OCI-LY7 (cell line): Measurements from ENCODE around the gene BSG. TPM values are rescaled to one million over a fixed set of nuclear protein-coding genes. Genes with fewer than 3 reads are reported as not detected.

Experiments
- BruUV-seq: library from RNA; stranded (reverse); fragments of 400-500 nt; replicated peaks from 2 replicates; lab custom pipeline; 2021; lab: Mats Ljungman, UMichigan
- CTCF ChIA-PET: fragments of 300-600 bp; sonication (Branson Sonifier 250); formaldehyde crosslinking; loops from one replicate; lab custom pipeline; 2022; ENCODE audit warnings: antibody characterized with exemption; ENCODE audit not compliant: unreplicated experiment; lab: Charles Lee
- POLR2A ChIA-PET: fragments of 300-600 bp; sonication (Branson Sonifier 250); formaldehyde crosslinking; loops from one replicate; lab custom pipeline; 2022; ENCODE audit warnings: antibody characterized with exemption; lab: Charles Lee
- DNase-seq: peaks from one replicate; pipeline ENCODE4 v3.0.0-alpha.2; 2015; ENCODE audit warnings: low spot score
- H2AFZ ChIP-seq: fragments of 200-600 bp; sonication (generic), shearing (Covaris generic); 2 replicates; pipeline ENCODE4 v1.6.1; 2014; ENCODE audit warnings: mild to moderate bottlenecking, antibody characterized with exemption, low read length, moderate library complexity
- H3K27ac ChIP-seq: fragments of 200-600 bp; sonication (generic); 2 replicates; pipeline ENCODE4 v1.5.1; 2014; ENCODE audit warnings: mixed run types, low read depth, mild to moderate bottlenecking, moderate library complexity, low read length, inconsistent platforms; ENCODE audit not compliant: poor library complexity, severe bottlenecking
- H3K36me3 ChIP-seq: fragments of 200-600 bp; sonication (generic); 2 replicates; pipeline ENCODE4 v1.6.1; 2014; ENCODE audit warnings: mild to moderate bottlenecking, antibody characterized with exemption, low read length, moderate library complexity, mixed read lengths; ENCODE audit not compliant: insufficient read depth
- H3K4me1 ChIP-seq: fragments of 200-600 bp; sonication (generic); 2 replicates; pipeline ENCODE4 v1.5.1; 2014; ENCODE audit warnings: mild to moderate bottlenecking, low read length; ENCODE audit not compliant: insufficient read depth, poor library complexity, severe bottlenecking
- H3K4me2 ChIP-seq: fragments of 200-600 bp; sonication (generic); 2 replicates; pipeline ENCODE4 v1.6.1; 2014; ENCODE audit warnings: mild to moderate bottlenecking, low read length
- H3K4me3 ChIP-seq: fragments of 200-600 bp; sonication (generic); 2 replicates; pipeline ENCODE4 v1.5.1; 2014; ENCODE audit warnings: mild to moderate bottlenecking, low read depth, low read length; ENCODE audit not compliant: poor library complexity, severe bottlenecking
- H3K79me2 ChIP-seq: fragments of 200-600 bp; sonication (generic); 2 replicates; pipeline ENCODE4 v1.6.1; 2016; ENCODE audit warnings: low read depth, mild to moderate bottlenecking, low read length, moderate library complexity, mixed read lengths; ENCODE audit not compliant: insufficient read depth
- H3K9me2 ChIP-seq: fragments of 200-600 bp; sonication (generic); 2 replicates; pipeline ENCODE4 v1.6.1; 2016; ENCODE audit warnings: mild to moderate bottlenecking, low read length, mixed read lengths; ENCODE audit not compliant: insufficient read depth
- H3K9me3 ChIP-seq: fragments of 200-600 bp; sonication (generic); 2 replicates; pipeline ENCODE4 v1.6.1; 2014; ENCODE audit warnings: mild to moderate bottlenecking, mixed run types, low read length, mixed read lengths
- H4K20me1 ChIP-seq: fragments of 200-600 bp; sonication (generic); 2 replicates; pipeline ENCODE4 v1.6.1; 2014; ENCODE audit warnings: mild to moderate bottlenecking, antibody characterized with exemption, low read length, moderate library complexity, mixed read lengths; ENCODE audit not compliant: insufficient read depth
- CTCF ChIP-seq: fragments of 200-600 bp; sonication (generic); conservative IDR thresholded peaks from 2 replicates; pipeline ENCODE4 v1.5.1; 2014; ENCODE audit warnings: mild to moderate bottlenecking, antibody characterized with exemption, low read length, moderate library complexity, mixed read lengths
- EZH2phosphoT487 ChIP-seq: fragments of 200-600 bp; sonication (generic); IDR thresholded peaks from 2 replicates; pipeline ENCODE4 v1.6.1; 2018; ENCODE audit warnings: low read depth, borderline replicate concordance, mild to moderate bottlenecking, mixed run types, antibody characterized with exemption, low read length, moderate library complexity, mixed read lengths
- intact Hi-C: fragments of 100-400 bp; cut with micrococcal nuclease; formaldehyde crosslinking; loops from one replicate; pipeline ENCODE4 v1.10.0; 2022; ENCODE audit not compliant: unreplicated experiment
- total RNA-seq, 2 experiments: library from RNA; depleted of rRNA in 1 of 2; stranded (reverse); fragments of >200 nt in 1 of 2; shearing (Covaris generic) in 1 of 2; gene quantifications; 2 replicates each; pipeline ENCODE4 v1.2.3, GENCODE V29; 2014 to 2022

BSG gene
- total RNA-seq, 2 experiments from 2014 or later, result 180 to 197 TPM

GRCh38 chr19:576768-577438 is 4.5 kb downstream of the BSG start:
- no TSS peak for BruUV-seq
- TF ChIP-seq EZH2phosphoT487, result no peak
- no peak for TF ChIP-seq CTCF

GRCh38 chr19:577439-578392 is 5.3 kb downstream of the BSG start:
- BruUV-seq, result no TSS peak

More at GRCh38 chr19:576768-577438, 4.5 kb downstream of the BSG start:
- Histone ChIP-seq H3K36me3 (peaks cover 48% of the 10 kb centered on the region), H3K79me2 (peaks cover 53% of the 10 kb centered on the region), H2AFZ (no peak overlapping the region), H3K27ac (no peak overlapping the region), H3K9me3 (no peaks in the 10 kb centered on the region), H3K4me3 (no peak overlapping the region), H3K4me2 (no peak overlapping the region), H4K20me1 (peaks cover 6% of the 10 kb centered on the region; the same call in 1 of the 2 replicates), H3K4me1 (peaks cover 23% of the 10 kb centered on the region), H3K9me2 (no peaks in the 10 kb centered on the region)
- CTCF ChIA-PET, result no interaction called here
- no peak for DNase-seq
- intact Hi-C loops, result no loop called here
- POLR2A ChIA-PET, result no interaction called here

More at GRCh38 chr19:577439-578392, 5.3 kb downstream of the BSG start:
- Histone ChIP-seq H3K27ac (no peak overlapping the region), H3K9me2 (no peaks in the 10 kb centered on the region), H3K79me2 (peaks cover 50% of the 10 kb centered on the region), H4K20me1 (peaks cover 6% of the 10 kb centered on the region; the same call in 1 of the 2 replicates), H3K9me3 (no peaks in the 10 kb centered on the region), H2AFZ (no peak overlapping the region), H3K4me3 (no peak overlapping the region), H3K4me2 (no peak overlapping the region), H3K4me1 (peaks cover 23% of the 10 kb centered on the region), H3K36me3 (peaks cover 50% of the 10 kb centered on the region)
- intact Hi-C loops, result no loop called here
- CTCF ChIA-PET, result no interaction called here
- POLR2A ChIA-PET, result no interaction called here
- DNase-seq, result no peak
- no peak for TF ChIP-seq CTCF
- TF ChIP-seq EZH2phosphoT487, result no peak
